ENCODE results near the gene DSN1. TPM values are rescaled to one million over a fixed set of nuclear protein-coding genes. Genes with fewer than 3 reads are reported as not detected.

DSN1 gene, protein sequence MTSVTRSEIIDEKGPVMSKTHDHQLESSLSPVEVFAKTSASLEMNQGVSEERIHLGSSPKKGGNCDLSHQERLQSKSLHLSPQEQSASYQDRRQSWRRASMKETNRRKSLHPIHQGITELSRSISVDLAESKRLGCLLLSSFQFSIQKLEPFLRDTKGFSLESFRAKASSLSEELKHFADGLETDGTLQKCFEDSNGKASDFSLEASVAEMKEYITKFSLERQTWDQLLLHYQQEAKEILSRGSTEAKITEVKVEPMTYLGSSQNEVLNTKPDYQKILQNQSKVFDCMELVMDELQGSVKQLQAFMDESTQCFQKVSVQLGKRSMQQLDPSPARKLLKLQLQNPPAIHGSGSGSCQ
- total RNA-seq: 14.7 and 25.9 TPM in 2 replicates

DNA sequence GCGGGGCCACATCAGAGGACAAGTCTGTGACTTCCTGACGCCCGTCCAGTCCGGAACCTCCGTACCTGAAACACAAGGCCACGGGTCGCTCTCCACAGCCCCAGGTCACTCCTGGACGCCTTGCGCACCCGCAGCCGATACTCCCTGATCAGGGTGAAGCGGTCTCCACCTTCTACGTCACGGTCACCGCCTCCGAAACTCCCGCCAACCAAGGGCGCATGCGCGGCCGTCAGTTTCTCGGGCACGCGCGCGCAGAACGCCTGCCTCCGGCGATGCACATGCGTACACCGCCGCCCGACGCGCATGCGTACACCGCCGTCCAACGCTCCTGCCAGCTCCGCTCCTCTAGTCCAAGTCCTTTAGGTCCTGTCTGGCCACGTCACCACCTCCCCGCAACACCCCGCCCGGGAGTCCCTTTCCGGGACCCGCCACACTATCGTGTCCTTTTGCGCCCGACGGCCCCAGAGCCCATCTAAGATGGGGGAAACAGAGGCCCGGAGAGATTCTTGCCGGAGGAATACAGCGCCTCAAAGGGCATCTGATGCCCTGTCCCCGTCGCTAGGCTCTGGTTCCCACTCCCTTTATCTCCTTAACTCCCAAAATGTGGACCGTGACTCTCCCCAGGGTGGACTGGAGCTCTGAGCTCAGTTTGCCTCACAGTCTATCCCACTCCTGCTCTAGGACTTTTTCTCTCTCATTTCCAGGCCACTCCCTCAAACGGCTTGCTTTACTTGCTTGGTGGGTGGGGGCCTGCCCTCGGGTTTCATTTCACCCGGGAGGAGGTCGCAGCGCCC lies at the start of gene DSN1:
DSN1 (minus strand) TSS at position 167 of the 794 bp plus-strand sequence. CDS start 2,305 bp downstream, outside the sequence.

DNA sequence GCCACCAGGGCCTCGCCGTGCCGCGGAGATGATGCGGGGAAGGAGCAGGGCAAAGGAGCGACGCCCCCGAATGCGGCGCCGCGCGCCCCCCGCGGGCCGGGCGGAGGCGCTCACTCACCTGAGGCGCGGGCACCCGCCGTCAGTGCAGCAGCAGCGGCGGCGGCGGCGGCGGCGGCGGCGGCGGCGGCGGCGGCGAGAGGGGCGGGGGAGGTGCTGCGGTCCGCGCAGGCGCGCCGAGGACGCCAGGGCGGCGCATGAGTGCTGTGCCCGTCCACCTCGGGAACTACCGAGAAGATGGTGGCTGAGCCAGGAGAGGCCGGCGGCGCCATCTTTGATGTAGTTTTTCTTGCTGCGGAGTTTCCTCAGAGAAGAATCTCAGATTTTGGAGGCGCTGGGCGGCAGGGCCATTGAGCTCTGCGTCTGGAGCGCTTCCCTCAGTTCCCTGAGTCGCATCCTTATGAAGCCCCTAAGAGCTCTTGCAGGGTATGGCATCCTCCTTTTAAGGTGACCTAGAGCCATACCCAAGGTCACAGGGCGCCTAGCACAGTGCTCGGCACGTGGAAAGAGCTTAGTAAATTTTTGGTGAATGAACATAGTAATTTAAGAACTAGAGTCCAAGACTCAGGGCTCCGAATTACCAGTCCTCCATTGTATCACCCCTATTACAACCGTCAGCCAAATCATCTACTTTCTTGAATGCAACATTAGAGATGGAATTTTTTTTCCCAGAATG lies 27.5 kb downstream of the DSN1 start, which contains the start of gene NDRG3:
NDRG3 (minus strand) TSS at position 164 of the 733 bp plus-strand sequence. CDS start 24,355 bp downstream, outside the sequence.

Other genes with a start within 250 kb of the DSN1 start
- 19.7 and 29.1 TPM in 2 replicates for gene MYL9, start 232.2 kb downstream of the DSN1 start, total RNA-seq
- gene TGIF2, start 200.2 kb downstream of the DSN1 start, total RNA-seq: 5.6 and 5.8 TPM in 2 replicates
- gene RAB5IF, start 168.0 kb downstream of the DSN1 start, total RNA-seq: 52.1 and 99.3 TPM in 2 replicates
- under 0.01 TPM in 1 of 2 replicates, not detected in the other for gene SLA2, start 127.6 kb downstream of the DSN1 start, total RNA-seq
- 16.5 and 16.6 TPM in 2 replicates for gene NDRG3, start 27.7 kb downstream of the DSN1 start, total RNA-seq
- gene TLDC2, start 102.4 kb upstream of the DSN1 start, total RNA-seq: not detected in 2 replicates
- 22.8 and 23.1 TPM in 2 replicates for gene SAMHD1, start 177.9 kb upstream of the DSN1 start, total RNA-seq